ENCODE results near the gene FGFR3. TPM values are rescaled to one million over a fixed set of nuclear protein-coding genes. Genes with fewer than 3 reads are reported as not detected.

FGFR3 gene
- total RNA-seq, 1 experiment from 2014 or later: 34.3 TPM

GRCh38 chr4:1808396-1808795 lies 15.3 kb downstream of the FGFR3 start:
- TF ChIP-seq CTCF (IDR thresholded peaks at IDR 0.05; ENCODE audit: unreplicated experiment): no peak
- Mint-ChIP-seq H3K27me3 (ENCODE audit: unreplicated experiment) (no peaks in the 10 kb centered on the region), H3K9me3 (ENCODE audit: low read depth, unreplicated experiment) (no peaks in the 10 kb centered on the region), H3K4me3 (ENCODE audit: low read depth, unreplicated experiment) (no peak overlapping the region), H3K4me1 (ENCODE audit: low read depth, unreplicated experiment) (no peaks in the 10 kb centered on the region), H3K36me3 (ENCODE audit: insufficient read depth, unreplicated experiment) (peaks cover 11% of the 10 kb centered on the region), H3K27ac (ENCODE audit: unreplicated experiment) (no peak overlapping the region)
- TSS peak; percentile 80 for BruUV-seq (replicated peaks)
- CTCF ChIA-PET: interaction anchor here (1.6 kb wide), 1 partner anchor 63 kb away, joined by 3 read pairs; no protein-coding TSS in a partner anchor
- intact Hi-C loops (cut with micrococcal nuclease; ENCODE audit: unreplicated experiment): no loop called here
- DNase-seq: no peak

GRCh38 chr4:1808851-1809753 lies 16.0 kb downstream of the FGFR3 start:
- no peak for TF ChIP-seq CTCF (IDR thresholded peaks at IDR 0.05; ENCODE audit: unreplicated experiment)
- H3K4me3 Mint-ChIP-seq (ENCODE audit: low read depth, unreplicated experiment): no peak overlapping the region
- CTCF ChIA-PET: interaction anchor here (1.1 to 2.0 kb wide), 3 partner anchors 54 to 64 kb away, joined by 3 to 18 read pairs (median 3); no protein-coding TSS in a partner anchor
- no peaks in the 10 kb centered on the region for H3K9me3 Mint-ChIP-seq (ENCODE audit: low read depth, unreplicated experiment)
- BruUV-seq (replicated peaks): no TSS peak
- peaks cover 7% of the 10 kb centered on the region for H3K36me3 Mint-ChIP-seq (ENCODE audit: insufficient read depth, unreplicated experiment)
- no peaks in the 10 kb centered on the region for H3K27me3 Mint-ChIP-seq (ENCODE audit: unreplicated experiment)
- intact Hi-C loops (cut with micrococcal nuclease; ENCODE audit: unreplicated experiment): no loop called here
- no peak for DNase-seq
- H3K4me1 Mint-ChIP-seq (ENCODE audit: low read depth, unreplicated experiment): no peaks in the 10 kb centered on the region
- H3K27ac Mint-ChIP-seq (ENCODE audit: unreplicated experiment): no peak overlapping the region

GRCh38 chr4:1809754-1810502 lies 16.8 kb downstream of the FGFR3 start:
- Mint-ChIP-seq H3K27ac (ENCODE audit: unreplicated experiment) (no peak overlapping the region), H3K4me1 (ENCODE audit: low read depth, unreplicated experiment) (no peaks in the 10 kb centered on the region), H3K4me3 (ENCODE audit: low read depth, unreplicated experiment) (no peak overlapping the region), H3K27me3 (ENCODE audit: unreplicated experiment) (no peaks in the 10 kb centered on the region), H3K36me3 (ENCODE audit: insufficient read depth, unreplicated experiment) (peaks cover 7% of the 10 kb centered on the region), H3K9me3 (ENCODE audit: low read depth, unreplicated experiment) (no peaks in the 10 kb centered on the region)
- intact Hi-C loops (cut with micrococcal nuclease; ENCODE audit: unreplicated experiment): loop anchor here (1.0 kb wide), 1 partner anchor 62 kb away; no protein-coding TSS in a partner anchor
- CTCF ChIA-PET: interaction anchor here (0.6 to 2.0 kb wide), 5 partner anchors 55 to 101 kb away, joined by 3 to 18 read pairs (median 4); no protein-coding TSS in a partner anchor
- peak; percentile 86 for TF ChIP-seq CTCF (IDR thresholded peaks at IDR 0.05; ENCODE audit: unreplicated experiment)
- BruUV-seq (replicated peaks): no TSS peak
- peak; percentile 86 for DNase-seq

- no peak for DNase-seq
- no peak overlapping the region for H3K27ac Mint-ChIP-seq (ENCODE audit: unreplicated experiment)
- CTCF ChIA-PET: interaction anchor here (0.6 to 2.0 kb wide), 3 partner anchors 59 to 102 kb away, joined by 4 to 18 read pairs (median 4); no protein-coding TSS in a partner anchor
- no peaks in the 10 kb centered on the region for H3K4me1 Mint-ChIP-seq (ENCODE audit: low read depth, unreplicated experiment)
- no peaks in the 10 kb centered on the region for H3K27me3 Mint-ChIP-seq (ENCODE audit: unreplicated experiment)
- no peak for TF ChIP-seq CTCF (IDR thresholded peaks at IDR 0.05; ENCODE audit: unreplicated experiment)
- H3K9me3 Mint-ChIP-seq (ENCODE audit: low read depth, unreplicated experiment): no peaks in the 10 kb centered on the region
- H3K36me3 Mint-ChIP-seq (ENCODE audit: insufficient read depth, unreplicated experiment): peaks cover 7% of the 10 kb centered on the region
- H3K4me3 Mint-ChIP-seq (ENCODE audit: low read depth, unreplicated experiment): no peak overlapping the region
- intact Hi-C loops (cut with micrococcal nuclease; ENCODE audit: unreplicated experiment): loop anchor here (1.0 kb wide), 1 partner anchor 62 kb away; no protein-coding TSS in a partner anchor
- BruUV-seq (replicated peaks): no TSS peak
Observed at GRCh38 chr4:1810765-1811164, 17.7 kb downstream of the FGFR3 start.

Measured in Calu3 (cell line).